SK-N-DZ (cell line): ENCODE measurements around the gene EOLA1.
"Not testable (repeated sequence)": the region's sequence is repeated elsewhere in the genome, so short reads cannot be mapped to it uniquely, and the experiment has no call there.

Experiments
- DNase-seq: peaks from one replicate; pipeline ENCODE4 v3.0.0-alpha.2; 2015; ENCODE audit warnings: low spot score

Gene EOLA1

DNA sequence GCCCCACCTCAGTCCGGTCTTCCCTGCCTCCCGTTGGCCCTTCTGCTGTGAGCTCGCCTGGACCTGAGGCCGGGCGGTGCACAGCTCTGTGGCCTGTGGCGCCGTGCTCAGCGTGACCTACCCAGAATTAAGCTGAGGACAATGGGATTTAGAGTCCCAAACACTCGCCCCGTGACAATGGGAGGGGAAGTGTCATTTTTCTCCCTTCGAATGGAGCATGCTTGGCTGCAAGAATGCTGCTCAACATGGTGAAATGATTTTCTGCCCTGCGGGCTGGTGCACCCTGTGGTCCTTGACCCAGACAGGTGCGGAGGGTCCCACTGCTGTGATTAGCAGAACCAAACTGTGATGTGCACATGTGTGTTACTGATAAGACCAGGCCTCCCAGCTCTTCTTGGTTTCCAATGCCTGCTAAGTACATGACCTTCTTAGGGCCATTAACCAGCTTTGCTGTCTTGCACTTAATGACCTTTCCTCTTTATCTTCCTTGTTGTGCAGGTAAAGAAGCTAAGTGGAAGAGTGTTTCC is 772 bp downstream of the EOLA1 start:
- DNase-seq, result no peak

GRCh38 chrX:149545545-149546543 is 5.0 kb downstream of the EOLA1 start:
- not testable (repeated sequence) for DNase-seq

DNA sequence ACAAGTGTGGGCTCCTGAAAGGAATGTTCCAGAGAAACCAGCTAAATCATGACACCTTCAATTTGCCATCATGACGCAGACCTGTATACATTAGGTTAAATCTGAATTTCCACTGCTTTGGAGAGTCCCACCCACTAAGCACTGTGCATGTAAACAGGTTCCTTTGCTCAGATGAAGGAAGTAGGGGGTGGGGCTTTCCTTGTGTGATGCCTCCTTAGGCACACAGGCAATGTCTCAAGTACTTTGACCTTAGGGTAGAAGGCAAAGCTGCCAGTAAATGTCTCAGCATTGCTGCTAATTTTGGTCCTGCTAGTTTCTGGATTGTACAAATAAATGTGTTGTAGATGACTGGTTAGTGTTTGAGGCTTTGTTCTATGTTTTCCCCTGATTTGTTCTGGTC is 6.2 kb downstream of the EOLA1 start:
- DNase-seq, result not testable (repeated sequence)

DNA sequence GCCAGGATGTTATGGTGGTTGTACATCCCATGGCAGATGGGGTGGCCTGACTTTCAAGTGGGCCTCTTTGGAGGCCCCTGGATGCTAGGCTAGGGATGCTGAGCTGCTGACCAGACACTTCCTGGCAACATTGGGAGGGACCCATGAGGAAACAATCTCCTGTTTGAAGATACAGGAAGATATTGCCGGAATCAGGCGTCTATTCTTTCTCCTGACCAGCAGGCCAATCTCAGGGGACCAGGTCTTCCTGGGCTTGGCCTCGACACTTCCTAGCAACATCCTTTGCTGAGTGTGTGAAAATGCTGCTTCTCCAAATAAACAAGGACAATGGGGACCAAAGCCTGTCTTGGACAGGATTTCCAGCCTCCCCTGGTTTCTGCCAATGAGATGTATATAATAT is 7.0 kb downstream of the EOLA1 start:
- DNase-seq, result not testable (repeated sequence)

DNA sequence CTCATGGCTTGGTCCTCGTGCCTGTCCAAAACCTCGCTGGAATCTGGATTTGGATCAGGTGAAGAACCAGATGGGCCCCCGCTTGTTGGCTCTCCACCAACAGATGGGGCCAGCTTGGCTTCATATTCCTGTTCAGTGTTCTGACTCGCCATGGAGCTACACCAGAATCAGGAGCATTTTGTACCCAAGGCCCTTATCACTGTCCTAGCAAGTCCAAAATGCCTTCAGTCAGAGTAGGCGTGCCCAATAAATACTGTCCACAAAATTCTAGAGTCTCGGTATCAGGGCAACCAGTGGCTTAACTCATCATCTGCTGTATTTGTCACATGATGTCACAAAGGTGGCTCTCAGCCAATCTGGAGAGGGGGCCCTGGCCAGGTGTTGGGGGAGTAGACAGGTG is 8.9 kb downstream of the EOLA1 start, which contains the start of gene HSFX3:
TSS of gene HSFX3 (minus strand) at position 224 of the 400 bp plus-strand sequence. CDS start at position 152, 72 bp downstream.
- not testable (repeated sequence) for DNase-seq

- DNase-seq, result not testable (repeated sequence)
Measured at GRCh38 chrX:149550454-149550853, 9.6 kb downstream of the EOLA1 start.

DNA sequence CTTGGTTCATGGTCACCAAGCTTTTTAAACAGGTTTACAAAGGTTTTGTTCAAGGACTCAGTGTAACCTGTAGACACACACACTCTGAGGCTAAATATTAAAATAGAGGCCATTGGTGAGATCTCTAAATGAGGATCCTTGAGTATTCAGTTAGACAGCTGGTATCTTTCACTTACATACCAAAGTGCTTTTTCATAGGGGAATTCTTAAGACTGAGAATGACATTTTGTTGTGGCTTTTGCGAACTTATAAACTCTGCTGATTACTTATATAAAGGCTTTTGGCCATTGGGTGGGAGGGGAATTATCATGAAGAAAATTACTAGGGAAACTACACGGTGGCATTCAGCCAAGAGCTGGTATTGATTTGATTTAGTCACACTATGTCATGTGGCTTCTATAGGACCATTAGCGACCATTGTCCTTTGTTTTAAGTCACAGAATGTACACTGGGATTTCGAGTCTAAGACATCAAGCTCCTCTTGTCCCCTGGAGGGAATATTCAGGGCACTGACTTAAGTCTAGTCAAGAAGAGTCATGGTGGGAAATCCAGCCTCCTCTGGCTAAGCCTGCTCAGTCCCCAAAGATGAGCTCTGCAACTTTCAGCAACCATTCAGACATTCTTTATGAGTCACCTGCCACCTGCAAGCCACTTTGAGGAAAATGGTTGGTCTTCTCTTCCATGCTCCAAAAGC is 10.6 kb downstream of the EOLA1 start:
- not testable (repeated sequence) for DNase-seq

GRCh38 chrX:149551939-149552248 is 11.1 kb downstream of the EOLA1 start:
- DNase-seq, result not testable (repeated sequence)

DNA sequence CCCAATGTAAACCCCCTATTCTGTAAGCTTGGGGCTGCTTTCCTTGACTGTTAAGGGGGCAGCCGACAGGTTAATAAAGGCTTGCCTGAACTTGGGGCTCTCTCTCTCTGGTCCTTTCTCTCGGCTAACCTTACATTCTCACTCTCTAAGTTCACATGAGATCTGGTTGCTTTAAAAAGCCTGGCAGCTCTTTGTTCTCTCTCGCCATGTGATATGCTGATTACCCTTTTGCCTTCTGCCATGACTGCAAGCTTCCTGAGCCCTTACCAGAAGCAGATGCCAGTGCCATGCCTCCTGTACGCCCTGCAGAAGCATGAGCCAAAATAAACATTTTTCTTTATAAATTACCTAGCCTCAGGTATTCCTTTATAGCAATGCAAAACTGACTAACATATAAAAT is 14.4 kb downstream of the EOLA1 start:
- DNase-seq, result not testable (repeated sequence)

DNA sequence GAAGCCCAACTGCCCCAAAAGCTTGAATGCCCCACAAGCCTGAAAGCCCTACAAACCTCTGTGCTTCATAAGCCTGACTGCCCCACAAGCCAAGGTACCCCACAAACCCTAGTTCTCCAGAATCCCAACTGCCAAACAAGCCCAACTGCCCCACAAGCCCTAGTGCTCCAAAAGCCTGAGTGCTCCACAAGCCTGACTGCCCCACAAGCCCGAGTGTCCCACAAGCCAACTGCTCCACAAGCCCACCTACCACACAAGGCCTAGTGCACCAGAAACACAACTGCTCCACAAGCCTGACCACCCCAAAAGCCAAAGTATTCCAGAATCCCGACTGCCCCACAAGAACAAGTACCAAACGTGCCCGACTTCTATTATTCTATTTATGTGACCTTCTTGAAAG is 22.5 kb downstream of the EOLA1 start:
- DNase-seq, result no peak

DNA sequence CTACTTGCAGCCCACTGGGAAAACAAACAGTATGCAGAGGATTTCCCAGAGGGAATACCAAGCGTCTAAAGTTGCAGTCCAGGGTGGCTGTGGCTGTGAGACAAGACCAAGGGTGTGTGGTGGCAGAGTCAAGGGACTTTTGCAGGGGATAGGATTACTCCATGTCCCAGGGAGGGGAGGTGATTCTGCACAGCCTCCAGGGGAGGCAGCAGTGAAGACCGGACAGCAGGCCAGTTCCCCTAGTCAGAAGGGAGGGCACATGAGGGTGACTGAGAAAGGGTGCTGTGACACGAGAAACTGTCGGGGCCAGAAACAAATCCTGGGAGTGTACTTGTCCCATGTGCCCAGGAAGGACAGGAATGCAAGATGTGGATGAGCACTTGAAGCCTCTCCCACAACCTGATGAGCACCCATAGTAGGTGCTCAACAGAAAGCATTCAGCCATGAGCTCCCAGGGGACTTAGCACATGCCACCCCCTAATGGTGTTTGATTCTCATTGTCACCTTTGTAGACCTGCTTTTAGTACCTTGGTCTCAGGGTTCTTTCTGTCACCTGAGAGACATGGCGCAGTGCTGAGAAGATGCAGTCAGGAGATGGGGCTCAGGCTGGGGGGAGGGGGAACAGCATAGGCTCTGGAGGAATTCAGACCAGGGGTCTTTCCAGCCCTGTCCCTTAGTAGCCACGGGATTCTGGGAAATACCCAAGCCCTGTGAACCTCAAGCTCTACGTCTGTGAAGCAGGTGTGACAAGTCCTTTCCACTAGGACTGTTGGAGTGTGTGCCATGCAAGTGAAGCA is 27.0 kb downstream of the EOLA1 start:
- no peak for DNase-seq

GRCh38 chrX:149568701-149569296 is 28.0 kb downstream of the EOLA1 start:
- no peak for DNase-seq

- DNase-seq, result no peak
Measured at GRCh38 chrX:149569770-149570169, 29.0 kb downstream of the EOLA1 start.

DNA sequence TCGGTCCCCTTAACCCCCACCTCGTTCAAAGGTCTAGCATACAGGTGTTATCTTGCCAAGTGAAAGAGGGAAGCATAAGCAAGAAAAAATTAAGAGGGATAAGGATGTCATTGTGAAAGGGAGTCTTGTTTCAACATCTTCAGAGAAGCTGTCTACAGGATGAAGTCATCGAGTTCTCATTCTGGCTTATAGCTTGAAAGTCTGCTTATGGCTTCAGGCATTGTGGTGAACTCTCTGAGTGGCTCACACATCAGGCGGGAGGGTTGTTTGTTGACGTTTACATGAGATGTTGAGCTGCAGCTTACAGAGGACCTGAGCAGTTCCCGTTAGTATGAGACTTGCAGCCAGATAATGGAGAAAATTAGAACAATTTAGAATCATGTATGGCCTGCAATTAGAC is 29.9 kb downstream of the EOLA1 start:
- DNase-seq, result no peak

DNA sequence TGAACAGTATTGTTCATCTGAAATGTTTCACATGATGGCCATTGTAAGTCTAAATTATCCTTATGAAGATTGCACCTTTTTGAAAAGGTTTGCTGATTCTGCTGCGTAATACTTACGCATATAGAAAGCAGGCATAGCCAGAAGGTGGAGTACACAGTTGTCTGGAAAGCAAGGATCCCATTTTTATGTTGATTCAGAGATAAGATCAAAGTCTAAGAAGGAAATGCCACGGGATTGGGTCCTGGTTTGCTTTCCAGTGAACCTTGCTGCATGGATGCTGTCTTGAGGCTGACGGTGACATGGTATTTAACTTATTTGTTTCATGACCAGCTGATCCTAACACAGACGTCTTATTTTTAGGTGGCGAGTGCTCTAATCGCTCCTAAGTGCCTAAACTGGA is 31.0 kb downstream of the EOLA1 start:
- DNase-seq, result peak; percentile 15

GRCh38 chrX:149572743-149573142 is 31.9 kb downstream of the EOLA1 start:
- no peak for DNase-seq

GRCh38 chrX:149573456-149573855 is 32.6 kb downstream of the EOLA1 start:
- DNase-seq, result not testable (repeated sequence)

DNA sequence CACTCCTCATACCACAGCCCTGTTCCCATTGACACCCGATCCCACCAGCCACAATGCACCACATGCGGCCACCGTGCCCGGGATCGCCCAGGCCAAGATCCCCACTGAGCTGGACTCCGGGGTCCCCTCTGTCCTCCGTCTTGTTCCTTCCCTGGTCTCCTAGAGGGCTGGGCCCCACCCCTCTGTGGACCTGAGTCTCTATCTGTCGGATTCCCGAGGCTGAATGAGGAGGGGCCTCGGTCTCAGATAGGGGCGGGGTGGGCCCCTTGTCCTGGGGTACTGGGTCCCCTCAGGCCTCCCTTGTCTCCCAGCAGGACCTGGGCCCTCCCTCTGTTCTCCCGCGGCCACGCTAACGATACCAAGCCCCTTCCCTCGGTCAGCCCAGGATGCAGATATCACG is 44.8 kb downstream of the EOLA1 start:
- not testable (repeated sequence) for DNase-seq

DNA sequence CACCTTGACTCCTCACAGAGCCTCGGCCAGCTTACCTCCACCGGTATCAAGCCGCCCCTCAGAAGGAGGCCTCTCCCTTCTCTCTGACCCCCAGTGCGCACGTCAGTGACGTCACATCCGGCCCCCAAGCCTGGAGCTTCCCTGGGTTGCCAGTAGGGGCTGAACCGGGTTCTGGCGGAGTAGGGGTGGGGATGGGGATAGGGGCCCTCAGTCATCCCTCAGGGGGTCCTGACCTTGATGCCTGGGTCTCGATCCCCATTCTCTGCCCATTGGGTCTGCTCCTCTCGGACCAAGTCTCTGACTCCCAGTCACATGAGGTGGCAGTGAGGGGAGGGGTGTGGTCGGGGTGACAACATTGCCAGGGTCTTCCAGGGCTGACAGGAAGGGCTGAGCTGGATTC is 46.5 kb downstream of the EOLA1 start, which contains the start of gene MAGEA9B:
TSS of gene MAGEA9B (minus strand) at position 101 of the 400 bp plus-strand sequence. CDS start 4,280 bp downstream, outside the sequence.
- not testable (repeated sequence) for DNase-seq

DNA sequence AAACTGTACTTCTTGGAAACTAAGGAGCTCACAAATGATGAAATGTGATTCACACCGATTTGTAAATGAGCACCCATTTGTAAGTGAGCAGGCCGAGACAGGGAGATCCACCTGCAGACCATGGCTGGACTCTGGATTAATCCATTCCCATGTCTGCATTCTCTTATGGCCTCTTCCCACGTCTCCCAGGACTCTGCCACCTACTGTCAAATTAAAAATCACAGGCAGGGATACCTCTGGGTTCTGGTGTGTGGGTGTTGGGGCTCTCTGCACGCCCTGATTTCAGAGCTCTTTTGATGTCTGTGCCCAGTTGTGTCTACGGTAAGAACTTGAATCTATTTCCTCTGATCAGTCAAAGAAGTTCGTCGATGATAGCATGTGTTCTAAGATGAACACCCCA is 50.2 kb downstream of the EOLA1 start:
- not testable (repeated sequence) for DNase-seq

DNA sequence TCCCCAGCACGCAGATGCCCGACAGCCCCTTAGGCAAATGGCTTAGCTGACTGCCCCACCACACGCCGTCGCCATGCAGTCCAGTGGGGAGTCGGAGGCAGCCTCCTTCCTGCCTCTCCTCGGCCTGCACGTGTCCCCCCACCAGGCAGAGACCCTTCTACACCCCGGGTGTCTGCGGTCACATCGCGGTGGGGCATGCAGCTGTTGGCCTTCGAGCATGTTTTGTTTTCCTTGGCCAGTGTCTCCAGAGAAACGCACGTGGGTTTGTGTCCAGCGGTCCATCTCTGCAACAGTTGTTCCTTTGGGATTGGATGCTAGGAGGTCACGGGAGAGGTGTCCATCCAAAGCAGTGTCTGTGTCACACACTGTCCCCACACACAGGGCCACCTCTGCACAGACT is 54.4 kb downstream of the EOLA1 start, which contains the start of gene HSFX2:
TSS of gene HSFX2 (minus strand) at position 101 of the 400 bp plus-strand sequence. CDS start 614 bp downstream, outside the sequence.
- DNase-seq, result not testable (repeated sequence)
